Panc1 (cell line): ENCODE results near the gene CHCHD3. TPM values are rescaled to one million over a fixed set of nuclear protein-coding genes. Genes with fewer than 3 reads are reported as not detected.
A peak's percentile ranks its signal among the peaks of the same experiment; 100 is the strongest.

ENCODE experiments used
- ATAC-seq: fragments of 200-7000 bp; cut with Tn5 transposase; 2 replicates; pipeline ENCODE4 v1.9.1; 2020; ENCODE audit warnings: mild to moderate bottlenecking, moderate library complexity
- BruUV-seq: library from RNA; stranded (reverse); fragments of 400-500 nt; replicated peaks from 2 replicates; lab custom pipeline; 2021; lab: Mats Ljungman, UMichigan
- CTCF ChIA-PET: fragments of 300-600 bp; sonication (Branson Sonifier 250); formaldehyde crosslinking; loops from one replicate; lab custom pipeline; 2022; ENCODE audit warnings: antibody characterized with exemption; lab: Charles Lee
- POLR2A ChIA-PET: fragments of 300-600 bp; sonication (Branson Sonifier 250); formaldehyde crosslinking; loops from one replicate; lab custom pipeline; 2022; ENCODE audit warnings: antibody characterized with exemption; lab: Charles Lee
- DNase-seq: peaks from one replicate; pipeline ENCODE4 v3.0.0-alpha.2; 2010; ENCODE audit warnings: low read depth, low spot score
- H3K27ac ChIP-seq: 2 replicates; pipeline ENCODE4 v1.5.1; 2011; ENCODE audit warnings: mild to moderate bottlenecking, low read length, inconsistent platforms
- H3K27me3 ChIP-seq: fragments of 200-500 bp; sonication (Bioruptor generic); 2 replicates; pipeline ENCODE4 v1.6.0; 2014; ENCODE audit warnings: low read length, inconsistent platforms; ENCODE audit not compliant: control insufficient read depth, insufficient read depth
- H3K36me3 ChIP-seq: fragments of 200-500 bp; sonication (Bioruptor generic); 2 replicates; pipeline ENCODE4 v1.5.1; 2014; ENCODE audit warnings: inconsistent platforms, mild to moderate bottlenecking, low read length, moderate library complexity; ENCODE audit not compliant: control insufficient read depth, insufficient read depth
- H3K4me1 ChIP-seq: 2 replicates; pipeline ENCODE4 v1.5.1; 2011; ENCODE audit warnings: inconsistent platforms, mild to moderate bottlenecking, low read length, moderate library complexity; ENCODE audit not compliant: control insufficient read depth, insufficient read depth
- H3K4me3 ChIP-seq, 2 experiments: 2 replicates each; pipeline ENCODE4 v1.5.1; 2011 to 2012; ENCODE audit warnings: low read depth in 2 of 2, low read length in 2 of 2, mild to moderate bottlenecking in 2 of 2, inconsistent platforms in 1 of 2, moderate library complexity in 1 of 2
- H3K9me3 ChIP-seq: fragments of 200-500 bp; sonication (Bioruptor generic); 2 replicates; pipeline ENCODE4 v1.5.1; 2014; ENCODE audit warnings: low read depth, mild to moderate bottlenecking, inconsistent platforms, low read length, moderate library complexity; ENCODE audit not compliant: control insufficient read depth, insufficient read depth
- POLR2AphosphoS5 ChIP-seq: IDR thresholded peaks from 2 replicates; pipeline ENCODE4 v1.6.1; 2012; ENCODE audit warnings: mild to moderate bottlenecking, low read depth, low read length, moderate library complexity
- REST ChIP-seq, 2 experiments: IDR thresholded peaks; 2 replicates each; pipeline ENCODE4 v1.6.1; 2011 to 2012; ENCODE audit warnings: low read depth in 2 of 2, control low read depth in 1 of 2, low read length in 1 of 2, mild to moderate bottlenecking in 1 of 2, moderate library complexity in 1 of 2; ENCODE audit not compliant: insufficient read depth in 1 of 2
- SIN3A ChIP-seq: IDR thresholded peaks from 2 replicates; pipeline ENCODE4 v1.6.1; 2012; ENCODE audit warnings: low read depth, mild to moderate bottlenecking, low read length, moderate library complexity, borderline replicate concordance; ENCODE audit not compliant: insufficient read depth
- TCF7L2 ChIP-seq: IDR thresholded peaks from 2 replicates; pipeline ENCODE4 v1.6.1; 2011; ENCODE audit warnings: mild to moderate bottlenecking, low read depth, low read length, inconsistent platforms
- in situ Hi-C: cut with HindIII; loops from 2 replicates; pipeline ENCODE4 v1.10.0; 2016; ENCODE audit warnings: low sequenced_read_pairs, low pct_unique_long_range_greater_than_20kb
- intact Hi-C: fragments of 100-400 bp; cut with micrococcal nuclease; formaldehyde crosslinking; loops from one replicate; pipeline ENCODE4 v1.10.0; 2022; ENCODE audit not compliant: unreplicated experiment
- total RNA-seq: library from RNA; stranded (reverse); gene quantifications from one replicate; pipeline ENCODE4 v1.2.1, GENCODE V29; 2021; ENCODE audit not compliant: unreplicated experiment
- TF ChIP-seq, protein P1 (sequence below): fragments of 450-650 bp; IDR thresholded peaks from 2 replicates; pipeline ENCODE4 v1.5.1; 2017; ENCODE audit warnings: mild to moderate bottlenecking

CHCHD3 gene
- total RNA-seq, 1 experiment from 2014 or later: 109 TPM

GRCh38 chr7:132756484-132756990 lies 325.4 kb downstream of the CHCHD3 start:
- H3K27me3 ChIP-seq: peaks cover 8% of the 10 kb centered on the region
- no peak overlapping the region for H3K27ac ChIP-seq
- ATAC-seq (no peak), DNase-seq (no peak)
- no peak for TF ChIP-seq POLR2AphosphoS5
- no peak for TF ChIP-seq SIN3A
- no peak for TF ChIP-seq TCF7L2
- TF ChIP-seq REST (IDR thresholded peaks at IDR 0.05; ENCODE audit: insufficient read depth in 1 of 2, low read depth in 2 of 2, low read length in 1 of 2): no peak
- TF ChIP-seq, protein P1, sequence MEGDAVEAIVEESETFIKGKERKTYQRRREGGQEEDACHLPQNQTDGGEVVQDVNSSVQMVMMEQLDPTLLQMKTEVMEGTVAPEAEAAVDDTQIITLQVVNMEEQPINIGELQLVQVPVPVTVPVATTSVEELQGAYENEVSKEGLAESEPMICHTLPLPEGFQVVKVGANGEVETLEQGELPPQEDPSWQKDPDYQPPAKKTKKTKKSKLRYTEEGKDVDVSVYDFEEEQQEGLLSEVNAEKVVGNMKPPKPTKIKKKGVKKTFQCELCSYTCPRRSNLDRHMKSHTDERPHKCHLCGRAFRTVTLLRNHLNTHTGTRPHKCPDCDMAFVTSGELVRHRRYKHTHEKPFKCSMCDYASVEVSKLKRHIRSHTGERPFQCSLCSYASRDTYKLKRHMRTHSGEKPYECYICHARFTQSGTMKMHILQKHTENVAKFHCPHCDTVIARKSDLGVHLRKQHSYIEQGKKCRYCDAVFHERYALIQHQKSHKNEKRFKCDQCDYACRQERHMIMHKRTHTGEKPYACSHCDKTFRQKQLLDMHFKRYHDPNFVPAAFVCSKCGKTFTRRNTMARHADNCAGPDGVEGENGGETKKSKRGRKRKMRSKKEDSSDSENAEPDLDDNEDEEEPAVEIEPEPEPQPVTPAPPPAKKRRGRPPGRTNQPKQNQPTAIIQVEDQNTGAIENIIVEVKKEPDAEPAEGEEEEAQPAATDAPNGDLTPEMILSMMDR: no peak
- H3K4me1 ChIP-seq: no peaks in the 10 kb centered on the region
- in situ Hi-C loops (no loop called here), intact Hi-C loops (no loop called here)
- no peak overlapping the region for H3K4me3 ChIP-seq
- no TSS peak for BruUV-seq
- ChIA-PET POLR2A (no interaction called here), CTCF (no interaction called here)
- H3K36me3 ChIP-seq: no peaks in the 10 kb centered on the region
- H3K9me3 ChIP-seq: no peaks in the 10 kb centered on the region

DNA sequence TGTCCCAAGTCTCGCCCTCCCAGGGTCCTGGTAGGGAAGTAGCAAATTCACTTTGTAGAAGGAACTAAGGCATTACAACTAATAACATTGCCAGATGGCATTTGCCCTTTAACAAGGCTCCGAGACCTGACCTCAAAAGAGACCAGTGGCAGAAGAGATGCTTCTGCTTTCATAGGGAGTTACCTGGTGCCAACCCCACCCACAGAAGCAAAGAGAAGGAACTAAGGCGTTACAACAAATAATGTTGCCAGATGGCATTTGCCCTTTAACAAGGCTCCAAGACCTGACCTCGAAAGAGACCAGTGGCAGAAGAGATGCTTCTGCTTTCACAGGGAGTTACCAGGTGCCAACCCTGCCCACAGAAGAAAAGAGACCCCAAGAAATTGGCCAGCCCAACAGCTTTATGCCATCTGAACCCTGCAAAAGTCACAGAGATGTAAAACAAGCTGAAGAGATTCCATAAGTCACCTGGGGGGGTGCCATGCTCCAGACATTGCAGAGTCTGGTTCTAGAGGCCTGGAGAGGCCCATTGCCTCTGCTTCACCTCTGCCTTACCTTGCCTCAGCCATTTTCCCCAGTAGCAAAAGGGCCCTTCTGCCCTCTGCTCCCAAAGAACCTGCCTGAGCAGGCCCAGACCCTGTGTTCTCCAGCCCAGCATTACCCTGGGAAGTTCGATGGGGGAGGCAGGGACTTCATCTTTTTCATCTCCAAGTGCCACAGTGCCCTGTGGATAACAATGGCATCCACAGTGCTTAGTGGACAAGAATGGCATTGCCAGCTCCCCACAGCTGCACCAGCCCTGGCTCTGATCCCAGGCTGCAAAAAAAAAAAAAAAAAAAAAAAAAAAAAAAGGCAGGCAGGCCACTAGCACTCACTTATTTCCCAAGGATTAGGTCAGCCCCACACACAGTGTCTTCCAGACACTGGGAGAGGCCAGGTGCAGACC lies 326.1 kb downstream of the CHCHD3 start:
- TF ChIP-seq, protein P1: no peak
- TF ChIP-seq SIN3A (no peak), TCF7L2 (no peak), POLR2AphosphoS5 (no peak), REST (IDR thresholded peaks at IDR 0.05; ENCODE audit: insufficient read depth in 1 of 2, low read depth in 2 of 2, low read length in 1 of 2) (no peak)
- POLR2A ChIA-PET: no interaction called here

More for the DNA sequence above, 326.1 kb downstream of the CHCHD3 start:
- BruUV-seq: no TSS peak
- Histone ChIP-seq H3K36me3 (no peaks in the 10 kb centered on the region), H3K4me3 (no peak overlapping the region), H3K27ac (no peak overlapping the region), H3K4me1 (no peaks in the 10 kb centered on the region), H3K27me3 (peaks cover 8% of the 10 kb centered on the region), H3K9me3 (no peaks in the 10 kb centered on the region)
- in situ Hi-C loops (no loop called here), intact Hi-C loops (no loop called here)
- DNase-seq (no peak), ATAC-seq (peak; percentile 42; the same call in 1 of the 2 replicates)
- CTCF ChIA-PET: no interaction called here
